GM19438 (cell line): Measurements from ENCODE around the gene COL6A1.
"Not testable (repeated sequence)": the region's sequence is repeated elsewhere in the genome, so short reads cannot be mapped to it uniquely, and the experiment has no call there.

Source experiments
- ATAC-seq: cut with Tn5 transposase; IDR thresholded peaks from one replicate; pipeline ENCODE4 v1.9.1; 2021; ENCODE audit warnings: low read depth; ENCODE audit not compliant: unreplicated experiment

Gene COL6A1

GRCh38 chr21:46039891-46040660 lies 58.5 kb downstream of the COL6A1 start:
- ATAC-seq: no peak

- no peak for ATAC-seq
These were observed 59.1 kb downstream of the COL6A1 start for GRCh38 chr21:46040707-46041106.

GRCh38 chr21:46041183-46041582 lies 59.6 kb downstream of the COL6A1 start:
- no peak for ATAC-seq

- no peak for ATAC-seq
These were observed 63.6 kb downstream of the COL6A1 start for GRCh38 chr21:46045154-46045553.

- no peak for ATAC-seq
These were observed 64.9 kb downstream of the COL6A1 start for GRCh38 chr21:46046471-46046870.

GRCh38 chr21:46046906-46047305 lies 65.3 kb downstream of the COL6A1 start:
- not testable (repeated sequence) for ATAC-seq

GRCh38 chr21:46048926-46049889 lies 67.6 kb downstream of the COL6A1 start:
- ATAC-seq: no peak

- no peak for ATAC-seq
These were observed 68.5 kb downstream of the COL6A1 start for GRCh38 chr21:46049890-46050667.

- no peak for ATAC-seq
These were observed 69.3 kb downstream of the COL6A1 start for GRCh38 chr21:46050668-46051378.

- ATAC-seq: no peak
These were observed 69.8 kb downstream of the COL6A1 start for GRCh38 chr21:46051379-46051770.

- no peak for ATAC-seq
These were observed 70.5 kb downstream of the COL6A1 start for GRCh38 chr21:46051821-46052675.

GRCh38 chr21:46052703-46053651 lies 71.4 kb downstream of the COL6A1 start:
- ATAC-seq: no peak

- ATAC-seq: no peak
These were observed 72.5 kb downstream of the COL6A1 start for GRCh38 chr21:46054031-46054430.

GRCh38 chr21:46054451-46054881 lies 72.9 kb downstream of the COL6A1 start:
- ATAC-seq: no peak
